Astrocyte (in vitro differentiated cells and primary cell): ENCODE results near the gene ABCC11.

ENCODE experiments used
- EZH2 ChIP-seq: IDR thresholded peaks from 2 replicates; pipeline ENCODE4 v1.6.1; 2012; ENCODE audit warnings: mild to moderate bottlenecking, low read length, inconsistent platforms; ENCODE audit not compliant: insufficient read depth
- TF ChIP-seq, protein P1 (sequence below): IDR thresholded peaks from 2 replicates; pipeline ENCODE4 v1.5.1; 2011; ENCODE audit warnings: low read depth, mild to moderate bottlenecking, inconsistent platforms, low read length, moderate library complexity; ENCODE audit not compliant: insufficient read depth

DNA sequence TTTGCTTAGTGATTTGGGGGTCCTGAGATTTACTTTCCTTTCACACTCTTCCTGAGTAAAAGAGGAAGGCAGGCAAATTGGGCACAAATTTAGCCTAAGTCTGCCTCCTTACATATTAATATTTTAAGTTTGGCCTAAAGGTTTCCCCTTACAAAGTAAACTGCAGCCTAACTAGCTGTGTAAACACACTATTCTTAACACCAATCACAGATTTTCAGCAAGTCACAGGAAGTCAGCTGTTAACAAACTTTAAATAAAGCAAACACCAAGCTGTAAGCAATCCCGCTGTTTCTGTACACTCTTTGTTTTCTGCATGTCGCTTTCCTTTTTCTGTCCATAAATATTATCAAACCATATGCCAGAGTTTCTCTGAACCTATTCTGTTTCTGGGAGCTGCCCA is 45.1 kb upstream of the ABCC11 start:
- TF ChIP-seq, protein P1, sequence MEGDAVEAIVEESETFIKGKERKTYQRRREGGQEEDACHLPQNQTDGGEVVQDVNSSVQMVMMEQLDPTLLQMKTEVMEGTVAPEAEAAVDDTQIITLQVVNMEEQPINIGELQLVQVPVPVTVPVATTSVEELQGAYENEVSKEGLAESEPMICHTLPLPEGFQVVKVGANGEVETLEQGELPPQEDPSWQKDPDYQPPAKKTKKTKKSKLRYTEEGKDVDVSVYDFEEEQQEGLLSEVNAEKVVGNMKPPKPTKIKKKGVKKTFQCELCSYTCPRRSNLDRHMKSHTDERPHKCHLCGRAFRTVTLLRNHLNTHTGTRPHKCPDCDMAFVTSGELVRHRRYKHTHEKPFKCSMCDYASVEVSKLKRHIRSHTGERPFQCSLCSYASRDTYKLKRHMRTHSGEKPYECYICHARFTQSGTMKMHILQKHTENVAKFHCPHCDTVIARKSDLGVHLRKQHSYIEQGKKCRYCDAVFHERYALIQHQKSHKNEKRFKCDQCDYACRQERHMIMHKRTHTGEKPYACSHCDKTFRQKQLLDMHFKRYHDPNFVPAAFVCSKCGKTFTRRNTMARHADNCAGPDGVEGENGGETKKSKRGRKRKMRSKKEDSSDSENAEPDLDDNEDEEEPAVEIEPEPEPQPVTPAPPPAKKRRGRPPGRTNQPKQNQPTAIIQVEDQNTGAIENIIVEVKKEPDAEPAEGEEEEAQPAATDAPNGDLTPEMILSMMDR = no peak
- TF ChIP-seq EZH2 = no peak
